Loucy (cell line): Measurements from ENCODE around the gene TMEM9.

Experiments used
- H2AFZ ChIP-seq: fragments of 200-600 bp; sonication (generic); 2 replicates; pipeline ENCODE4 v1.6.0; 2016; ENCODE audit warnings: antibody characterized with exemption, mild to moderate bottlenecking, low read length, moderate library complexity
- H3F3A ChIP-seq: fragments of 200-600 bp; 2 replicates; pipeline ENCODE4 v1.6.0; 2016; ENCODE audit warnings: antibody characterized with exemption, low read depth, mild to moderate bottlenecking
- H3K27me3 ChIP-seq: fragments of 200-600 bp; sonication (generic); 2 replicates; pipeline ENCODE4 v1.6.1; 2014; ENCODE audit warnings: low read length, mild to moderate bottlenecking; ENCODE audit not compliant: insufficient read depth, poor library complexity, severe bottlenecking
- H3K36me3 ChIP-seq: fragments of 200-600 bp; sonication (generic); 2 replicates; pipeline ENCODE4 v1.6.1; 2016; ENCODE audit warnings: low read length; ENCODE audit not compliant: insufficient read depth
- H3K4me1 ChIP-seq: fragments of 200-600 bp; sonication (generic); 2 replicates; pipeline ENCODE4 v1.5.1; 2014; ENCODE audit warnings: low read length, mild to moderate bottlenecking; ENCODE audit not compliant: insufficient read depth, poor library complexity, severe bottlenecking
- H3K4me2 ChIP-seq: fragments of 200-600 bp; sonication (generic); 2 replicates; pipeline ENCODE4 v1.6.0; 2014; ENCODE audit warnings: antibody characterized with exemption, low read length, low read depth, mild to moderate bottlenecking; ENCODE audit not compliant: poor library complexity, severe bottlenecking
- H3K4me3 ChIP-seq: fragments of 200-600 bp; sonication (generic); 2 replicates; pipeline ENCODE4 v1.5.1; 2014; ENCODE audit warnings: low read length, mild to moderate bottlenecking, mixed read lengths; ENCODE audit not compliant: poor library complexity, severe bottlenecking
- H3K79me2 ChIP-seq: fragments of 200-600 bp; sonication (generic); 2 replicates; pipeline ENCODE4 v1.6.1; 2014; ENCODE audit warnings: low read length; ENCODE audit not compliant: insufficient read depth
- H3K9ac ChIP-seq: fragments of 200-600 bp; sonication (generic); 2 replicates; pipeline ENCODE4 v1.6.0; 2014; ENCODE audit warnings: mild to moderate bottlenecking, low read depth, low read length, moderate library complexity; ENCODE audit not compliant: poor library complexity, severe bottlenecking
- H3K9me2 ChIP-seq: fragments of 200-600 bp; sonication (generic); replicated peaks from 2 replicates; pipeline ENCODE4 v1.6.1; 2016; ENCODE audit warnings: low read depth, low read length, mixed read lengths
- H3K9me3 ChIP-seq: fragments of 200-600 bp; sonication (generic); 2 replicates; pipeline ENCODE4 v1.6.1; 2014; ENCODE audit warnings: mild to moderate bottlenecking, antibody characterized with exemption, low read length, low read depth; ENCODE audit not compliant: insufficient read depth
- H4K20me1 ChIP-seq: fragments of 200-600 bp; sonication (generic); 2 replicates; pipeline ENCODE4 v1.6.0; 2014; ENCODE audit warnings: antibody characterized with exemption, low read length, mild to moderate bottlenecking; ENCODE audit not compliant: insufficient read depth, poor library complexity, severe bottlenecking
- CTCF ChIP-seq: fragments of 200-600 bp; sonication (generic); conservative IDR thresholded peaks from 2 replicates; pipeline ENCODE4 v1.5.1; 2014; ENCODE audit warnings: mild to moderate bottlenecking, antibody characterized with exemption, low read length
- EZH2phosphoT487 ChIP-seq: fragments of 200-600 bp; IDR thresholded peaks from 2 replicates; pipeline ENCODE4 v1.6.1; 2018; ENCODE audit warnings: antibody characterized with exemption, mild to moderate bottlenecking, moderate library complexity, borderline replicate concordance

Gene TMEM9

DNA sequence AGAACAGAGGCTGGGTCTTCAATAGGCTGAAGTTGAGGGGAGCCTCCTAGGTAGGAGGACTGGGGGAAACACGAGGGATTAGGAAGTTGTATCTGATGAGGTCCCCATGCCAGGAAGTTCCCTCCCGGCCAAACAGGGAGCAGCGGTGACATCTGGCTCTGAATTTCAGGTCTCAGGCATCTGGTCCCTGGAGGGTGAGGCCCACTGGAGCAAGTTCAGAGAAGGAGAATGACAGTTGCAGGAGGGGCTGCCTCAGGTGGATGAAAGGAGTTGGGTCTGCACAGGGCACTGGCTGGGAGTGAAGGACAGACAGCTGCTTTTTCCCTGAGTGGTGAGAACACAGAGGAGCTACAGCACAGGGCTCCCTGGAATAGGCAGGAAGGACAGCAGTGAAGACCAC lies 9.1 kb downstream of the TMEM9 start:
- H3K4me2 ChIP-seq, result no peak overlapping the region
- no peak for TF ChIP-seq EZH2phosphoT487
- no peak for TF ChIP-seq CTCF
- H3K4me3 ChIP-seq, result no peak overlapping the region
- no peaks in the 10 kb centered on the region for H3K4me1 ChIP-seq
- no peak overlapping the region for H2AFZ ChIP-seq
- no peaks in the 10 kb centered on the region for H3K79me2 ChIP-seq
- H3K36me3 ChIP-seq, result peaks cover 63% of the 10 kb centered on the region; the same call in 1 of the 2 replicates
- no peaks in the 10 kb centered on the region for H3F3A ChIP-seq
- no peaks in the 10 kb centered on the region for H4K20me1 ChIP-seq
- H3K9ac ChIP-seq, result no peak overlapping the region
- no peaks in the 10 kb centered on the region for H3K9me3 ChIP-seq
- no peaks in the 10 kb centered on the region for H3K9me2 ChIP-seq
- no peaks in the 10 kb centered on the region for H3K27me3 ChIP-seq

DNA sequence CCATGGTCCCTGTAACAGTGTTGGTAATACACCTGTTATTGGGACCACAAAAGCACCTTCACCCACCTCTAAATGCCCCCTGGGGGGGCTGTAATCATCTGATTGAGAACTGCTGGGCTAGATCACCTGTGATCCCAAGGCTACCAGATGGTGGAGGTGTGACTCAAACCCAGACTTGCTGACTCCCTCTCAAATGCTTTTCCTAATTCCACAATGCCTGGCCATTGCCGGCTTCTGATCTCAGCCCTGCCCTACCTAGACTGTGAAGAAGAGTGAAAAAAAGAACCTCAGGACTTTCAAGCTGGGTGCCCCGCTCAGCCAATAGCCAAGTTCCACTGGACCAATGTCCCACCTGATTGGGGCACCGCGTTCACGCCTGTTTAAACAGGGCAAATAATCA lies 9.6 kb downstream of the TMEM9 start:
- H3K27me3 ChIP-seq, result no peaks in the 10 kb centered on the region
- no peaks in the 10 kb centered on the region for H3K9me3 ChIP-seq
- no peak overlapping the region for H2AFZ ChIP-seq
- H3K9ac ChIP-seq, result no peak overlapping the region
- no peaks in the 10 kb centered on the region for H3K79me2 ChIP-seq
- no peak overlapping the region for H3K4me3 ChIP-seq
- no peaks in the 10 kb centered on the region for H4K20me1 ChIP-seq
- no peak for TF ChIP-seq EZH2phosphoT487
- no peak for TF ChIP-seq CTCF
- no peaks in the 10 kb centered on the region for H3K4me1 ChIP-seq
- H3F3A ChIP-seq, result no peaks in the 10 kb centered on the region
- H3K9me2 ChIP-seq, result no peaks in the 10 kb centered on the region
- H3K4me2 ChIP-seq, result no peak overlapping the region
- H3K36me3 ChIP-seq, result peaks cover 63% of the 10 kb centered on the region; the same call in 1 of the 2 replicates

DNA sequence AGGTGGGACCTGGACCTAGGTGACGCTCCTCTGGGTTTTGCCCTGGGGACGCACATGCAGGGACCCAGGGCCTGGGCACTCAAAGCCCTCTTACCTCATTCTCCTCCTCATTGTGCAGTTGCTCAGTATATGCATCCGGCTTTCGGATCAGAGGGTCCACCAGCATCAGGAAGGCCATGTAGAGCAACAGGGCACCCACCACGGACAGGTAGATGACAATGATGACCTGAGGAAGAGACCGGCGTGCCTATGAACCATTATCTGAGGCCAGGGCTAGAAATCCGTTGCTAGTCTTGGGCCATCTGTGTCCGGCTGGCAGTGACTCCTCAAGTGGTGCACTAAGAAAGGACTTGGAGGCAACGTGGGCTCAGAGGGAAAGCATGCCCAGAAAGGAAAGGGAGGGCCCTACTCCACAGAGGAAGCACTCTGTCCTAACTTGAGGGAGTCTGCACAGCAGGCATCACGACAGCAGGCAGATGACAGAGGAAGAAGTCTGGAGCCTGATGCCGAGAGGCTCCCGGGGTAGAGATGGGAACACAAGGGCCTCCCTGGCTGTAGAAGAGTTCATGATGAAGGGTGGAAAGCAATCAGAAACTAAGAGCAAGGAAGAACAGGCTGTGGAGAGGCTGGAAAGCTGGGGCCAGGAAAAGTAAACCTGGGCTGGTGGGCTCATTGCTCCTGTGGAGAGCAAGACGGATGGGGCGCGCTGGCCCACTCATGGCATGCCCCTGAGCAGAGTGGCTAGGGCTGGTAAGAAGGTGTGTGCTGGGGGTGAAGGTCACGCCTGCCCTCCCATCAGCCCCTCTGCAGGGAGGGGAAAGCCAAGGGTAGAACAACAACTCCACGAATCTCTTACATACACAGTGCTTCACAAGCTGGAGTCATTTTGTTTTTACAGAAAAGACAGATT lies 10.3 kb downstream of the TMEM9 start:
- H3K4me2 ChIP-seq, result no peak overlapping the region

More for the DNA sequence above, 10.3 kb downstream of the TMEM9 start:
- Histone ChIP-seq H3F3A (no peaks in the 10 kb centered on the region), H3K79me2 (no peaks in the 10 kb centered on the region), H3K9me2 (no peaks in the 10 kb centered on the region), H3K4me1 (no peaks in the 10 kb centered on the region), H3K9ac (no peak overlapping the region), H3K9me3 (no peaks in the 10 kb centered on the region), H4K20me1 (no peaks in the 10 kb centered on the region), H3K27me3 (no peaks in the 10 kb centered on the region), H2AFZ (no peak overlapping the region), H3K4me3 (no peak overlapping the region), H3K36me3 (peaks cover 63% of the 10 kb centered on the region; the same call in 1 of the 2 replicates)
- no peak for TF ChIP-seq EZH2phosphoT487
- no peak for TF ChIP-seq CTCF
